ENCODE results near the gene ROBO2. TPM values are rescaled to one million over a fixed set of nuclear protein-coding genes. Genes with fewer than 3 reads are reported as not detected.

ROBO2 gene
- total RNA-seq, 2 donors from 2014 or later: 0.74 to 0.88 TPM

DNA sequence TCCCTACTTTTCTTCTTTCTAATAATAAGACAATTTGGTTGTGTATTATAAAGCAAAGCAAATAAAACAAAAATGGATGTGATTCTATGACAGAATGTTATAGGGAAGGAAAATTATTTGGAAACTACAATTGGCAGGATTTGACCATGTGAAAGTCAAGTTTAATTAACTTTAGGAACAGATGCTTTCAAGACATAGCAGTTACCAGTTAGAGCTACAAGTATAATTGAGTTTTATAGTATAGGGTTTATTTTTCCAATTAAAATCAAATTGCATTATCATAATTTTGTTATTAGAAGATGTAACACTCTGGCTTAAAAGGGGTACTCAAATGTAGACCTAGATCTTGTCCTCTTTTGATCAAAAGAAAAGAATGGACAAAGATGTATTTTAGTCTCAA, 110.9 kb downstream of the ROBO2 start:
- Histone ChIP-seq H3K4me3 (no peak overlapping the region), H3K27me3 (no peaks in the 10 kb centered on the region), H3K27ac (no peak overlapping the region), H3K9ac (ENCODE audit: low read depth in 2 of 2, low read length in 2 of 2) (no peak overlapping the region), H3K4me1 (no peaks in the 10 kb centered on the region), H3K9me3 (no peaks in the 10 kb centered on the region), H3K36me3 (no peaks in the 10 kb centered on the region)
- intact Hi-C loops (cut with DNase I): no loop called here
- no peak for DNase-seq
- TF ChIP-seq, protein P1, sequence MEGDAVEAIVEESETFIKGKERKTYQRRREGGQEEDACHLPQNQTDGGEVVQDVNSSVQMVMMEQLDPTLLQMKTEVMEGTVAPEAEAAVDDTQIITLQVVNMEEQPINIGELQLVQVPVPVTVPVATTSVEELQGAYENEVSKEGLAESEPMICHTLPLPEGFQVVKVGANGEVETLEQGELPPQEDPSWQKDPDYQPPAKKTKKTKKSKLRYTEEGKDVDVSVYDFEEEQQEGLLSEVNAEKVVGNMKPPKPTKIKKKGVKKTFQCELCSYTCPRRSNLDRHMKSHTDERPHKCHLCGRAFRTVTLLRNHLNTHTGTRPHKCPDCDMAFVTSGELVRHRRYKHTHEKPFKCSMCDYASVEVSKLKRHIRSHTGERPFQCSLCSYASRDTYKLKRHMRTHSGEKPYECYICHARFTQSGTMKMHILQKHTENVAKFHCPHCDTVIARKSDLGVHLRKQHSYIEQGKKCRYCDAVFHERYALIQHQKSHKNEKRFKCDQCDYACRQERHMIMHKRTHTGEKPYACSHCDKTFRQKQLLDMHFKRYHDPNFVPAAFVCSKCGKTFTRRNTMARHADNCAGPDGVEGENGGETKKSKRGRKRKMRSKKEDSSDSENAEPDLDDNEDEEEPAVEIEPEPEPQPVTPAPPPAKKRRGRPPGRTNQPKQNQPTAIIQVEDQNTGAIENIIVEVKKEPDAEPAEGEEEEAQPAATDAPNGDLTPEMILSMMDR (IDR thresholded peaks at IDR 0.05): no peak

DNA sequence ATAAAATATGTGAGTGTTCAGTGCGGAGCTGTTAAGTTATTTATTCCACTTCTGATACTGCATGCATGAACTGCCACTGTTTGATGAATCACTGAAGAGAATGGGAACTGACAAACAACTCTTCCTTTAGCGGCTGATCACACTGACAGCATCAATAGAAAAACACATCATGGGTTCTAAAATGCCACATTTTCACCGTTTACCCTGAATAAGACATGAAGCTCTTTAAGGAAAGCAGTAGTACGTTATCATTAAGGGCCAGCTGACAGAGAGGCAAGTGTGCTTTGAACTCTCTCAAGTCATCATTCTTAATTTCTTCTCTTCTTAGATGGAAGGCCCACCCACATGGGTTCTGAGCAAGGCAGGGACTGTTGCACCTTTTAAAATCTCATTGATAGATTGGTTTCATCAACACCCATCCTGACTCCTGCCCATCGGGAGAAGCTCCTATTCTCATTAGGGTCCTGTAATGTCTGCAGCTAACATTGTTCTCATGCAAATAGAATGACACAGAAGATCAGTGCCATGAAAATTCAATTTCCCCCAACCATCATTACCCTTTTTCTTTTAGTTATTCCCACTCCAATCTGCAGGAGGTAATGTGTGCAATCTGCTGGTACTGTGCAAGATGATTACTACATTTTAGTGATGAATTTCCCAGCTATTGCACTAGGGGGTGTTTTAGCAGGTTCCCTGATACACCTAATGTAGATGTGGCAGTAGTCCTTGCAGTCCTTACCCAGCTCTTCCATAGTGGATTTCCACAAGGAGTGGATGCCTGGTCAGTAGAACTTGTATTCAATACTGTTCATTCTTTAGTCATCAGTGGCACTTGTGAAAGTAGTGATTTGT, 119.1 kb downstream of the ROBO2 start:
- no peak for DNase-seq
- TF ChIP-seq, protein P1 (IDR thresholded peaks at IDR 0.05): no peak
- no peaks in the 10 kb centered on the region for H3K27me3 ChIP-seq
- no peak overlapping the region for H3K27ac ChIP-seq
- no peaks in the 10 kb centered on the region for H3K4me1 ChIP-seq
- no peaks in the 10 kb centered on the region for H3K9me3 ChIP-seq
- H3K4me3 ChIP-seq: no peak overlapping the region
- H3K36me3 ChIP-seq: no peaks in the 10 kb centered on the region
- H3K9ac ChIP-seq (ENCODE audit: low read depth in 2 of 2, low read length in 2 of 2): no peak overlapping the region
- intact Hi-C loops (cut with DNase I): no loop called here

DNA sequence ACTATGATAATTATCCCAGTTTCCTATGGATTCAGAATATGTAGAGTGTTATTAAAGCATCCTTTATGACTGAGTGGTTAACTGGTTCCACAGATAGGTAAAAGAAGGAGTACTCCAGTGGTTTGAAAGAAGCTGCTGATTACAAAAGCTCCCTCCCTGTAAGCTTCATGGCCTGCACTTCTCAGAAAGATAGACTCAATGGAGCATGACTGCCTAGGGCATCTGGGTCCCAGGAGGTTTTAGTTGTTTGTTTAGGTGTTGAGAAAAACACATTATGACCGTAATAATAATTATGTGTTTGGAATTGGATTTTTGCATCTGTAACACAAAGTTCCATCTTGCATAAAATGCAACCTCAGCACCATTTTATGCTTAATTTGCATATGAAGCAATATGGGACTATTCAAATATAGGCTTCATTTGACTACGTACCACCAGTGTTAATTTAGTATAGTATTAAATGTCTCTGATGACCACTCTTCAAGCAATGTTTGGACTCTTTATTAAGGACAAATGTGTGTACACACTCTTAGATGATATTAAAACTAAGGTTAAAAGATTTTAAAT, 121.1 kb downstream of the ROBO2 start:
- no peaks in the 10 kb centered on the region for H3K36me3 ChIP-seq
- no peak overlapping the region for H3K27ac ChIP-seq
- H3K4me3 ChIP-seq: no peak overlapping the region
- H3K4me1 ChIP-seq: no peaks in the 10 kb centered on the region
- H3K9ac ChIP-seq (ENCODE audit: low read depth in 2 of 2, low read length in 2 of 2): no peak overlapping the region
- H3K9me3 ChIP-seq: no peaks in the 10 kb centered on the region
- DNase-seq: no peak
- H3K27me3 ChIP-seq: no peaks in the 10 kb centered on the region
- TF ChIP-seq, protein P1 (IDR thresholded peaks at IDR 0.05): no peak
- intact Hi-C loops (cut with DNase I): no loop called here

DNA sequence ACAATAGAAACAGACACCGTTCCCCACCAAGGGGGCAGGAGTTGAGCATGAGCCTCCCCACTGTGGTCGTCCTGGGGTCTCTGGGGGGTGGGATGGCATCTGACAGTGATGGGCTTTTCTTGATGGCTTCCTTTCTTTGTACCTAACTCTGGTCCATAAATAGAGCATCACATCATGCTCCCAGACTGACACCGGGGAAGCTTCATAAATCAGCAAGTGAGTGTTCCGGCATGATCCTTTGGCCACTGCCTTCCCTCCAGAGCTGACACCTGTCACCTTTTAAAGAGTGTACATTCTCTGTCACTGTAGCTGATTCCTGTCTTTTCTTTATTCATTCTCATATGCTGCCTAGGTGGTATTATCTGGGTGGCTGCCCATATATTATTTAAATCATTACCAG, 129.9 kb downstream of the ROBO2 start:
- Histone ChIP-seq H3K27me3 (no peaks in the 10 kb centered on the region), H3K27ac (no peak overlapping the region), H3K36me3 (no peaks in the 10 kb centered on the region), H3K4me3 (no peak overlapping the region), H3K4me1 (no peaks in the 10 kb centered on the region), H3K9ac (ENCODE audit: low read depth in 2 of 2, low read length in 2 of 2) (no peak overlapping the region), H3K9me3 (no peaks in the 10 kb centered on the region)
- intact Hi-C loops (cut with DNase I): no loop called here
- TF ChIP-seq, protein P1 (IDR thresholded peaks at IDR 0.05): no peak
- DNase-seq: no peak

DNA sequence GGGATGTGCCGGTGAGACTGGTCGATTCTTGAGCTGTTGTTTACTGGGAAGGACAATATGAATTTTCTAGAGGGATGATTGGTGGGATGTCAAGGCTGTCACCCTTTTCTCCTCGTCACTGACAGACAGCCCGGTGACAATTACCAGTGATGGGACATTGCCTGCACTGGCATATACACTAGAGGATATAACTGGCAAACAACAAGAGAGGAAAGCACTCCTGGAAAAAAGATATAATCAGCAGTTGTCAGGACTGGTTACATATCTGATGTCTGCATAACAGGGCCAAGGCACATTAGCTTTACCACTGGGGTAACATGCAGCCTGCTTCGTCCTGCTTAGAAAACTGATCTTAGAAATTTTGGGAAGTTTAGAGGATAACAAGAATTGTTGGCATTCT, 131.1 kb downstream of the ROBO2 start:
- intact Hi-C loops (cut with DNase I): no loop called here

More for the DNA sequence above, 131.1 kb downstream of the ROBO2 start:
- no peaks in the 10 kb centered on the region for H3K4me1 ChIP-seq
- TF ChIP-seq, protein P1 (IDR thresholded peaks at IDR 0.05): no peak
- no peaks in the 10 kb centered on the region for H3K9me3 ChIP-seq
- no peak overlapping the region for H3K9ac ChIP-seq (ENCODE audit: low read depth in 2 of 2, low read length in 2 of 2)
- DNase-seq: no peak
- H3K27me3 ChIP-seq: no peaks in the 10 kb centered on the region
- H3K27ac ChIP-seq: no peak overlapping the region
- no peak overlapping the region for H3K4me3 ChIP-seq
- no peaks in the 10 kb centered on the region for H3K36me3 ChIP-seq
